Coronary artery (tissue), 2 donors: ENCODE results near the gene CNKSR1.

ENCODE experiments used
- DNase-seq: peaks from one replicate; pipeline ENCODE4 v3.0.0-alpha.2; 2017; ENCODE audit warnings: low spot score
- H3K27ac ChIP-seq, 2 donors: fragments of 200-600 bp; sonication (generic); one replicate each; pipeline ENCODE4 v1.5.1; 2016 to 2019
- H3K4me3 ChIP-seq: fragments of 200-600 bp; sonication (generic); 2 replicates; pipeline ENCODE4 v1.5.1; 2016; ENCODE audit warnings: mild to moderate bottlenecking, moderate library complexity
- CTCF ChIP-seq: fragments of 200-600 bp; sonication (generic); IDR thresholded peaks from one replicate; pipeline ENCODE4 v1.5.1; 2019; ENCODE audit warnings: antibody characterized with exemption

The CNKSR1 gene

DNA sequence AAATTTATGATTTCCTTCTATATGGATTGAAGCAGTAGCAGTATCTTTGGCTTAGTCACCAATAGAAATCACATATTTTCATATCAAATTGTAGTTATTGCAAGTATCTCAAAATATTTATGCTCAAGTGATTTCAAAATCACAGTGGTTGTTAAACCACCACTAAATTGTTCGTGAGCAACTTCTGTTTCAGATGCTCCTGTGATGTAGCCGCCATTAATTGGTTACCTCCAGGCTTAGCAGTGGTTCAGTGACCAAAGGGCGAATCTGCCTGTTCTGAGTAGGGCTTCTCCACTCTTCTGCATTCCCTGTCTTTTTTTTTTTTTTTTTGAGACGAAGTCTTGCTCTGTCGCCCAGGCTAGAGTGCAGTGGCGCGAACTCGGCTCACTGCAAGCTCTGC, 1.9 kb upstream of the CNKSR1 start:
- TF ChIP-seq CTCF: no peak
- DNase-seq: no peak
- no peak overlapping the region for H3K27ac ChIP-seq

GRCh38 chr1:26180010-26180506, 2.8 kb downstream of the CNKSR1 start:
- DNase-seq: no peak
- no peak overlapping the region for H3K27ac ChIP-seq
- TF ChIP-seq CTCF: no peak
- H3K4me3 ChIP-seq: no peak overlapping the region

More for the DNA sequence above, 1.9 kb upstream of the CNKSR1 start:
- no peak overlapping the region for H3K4me3 ChIP-seq

DNA sequence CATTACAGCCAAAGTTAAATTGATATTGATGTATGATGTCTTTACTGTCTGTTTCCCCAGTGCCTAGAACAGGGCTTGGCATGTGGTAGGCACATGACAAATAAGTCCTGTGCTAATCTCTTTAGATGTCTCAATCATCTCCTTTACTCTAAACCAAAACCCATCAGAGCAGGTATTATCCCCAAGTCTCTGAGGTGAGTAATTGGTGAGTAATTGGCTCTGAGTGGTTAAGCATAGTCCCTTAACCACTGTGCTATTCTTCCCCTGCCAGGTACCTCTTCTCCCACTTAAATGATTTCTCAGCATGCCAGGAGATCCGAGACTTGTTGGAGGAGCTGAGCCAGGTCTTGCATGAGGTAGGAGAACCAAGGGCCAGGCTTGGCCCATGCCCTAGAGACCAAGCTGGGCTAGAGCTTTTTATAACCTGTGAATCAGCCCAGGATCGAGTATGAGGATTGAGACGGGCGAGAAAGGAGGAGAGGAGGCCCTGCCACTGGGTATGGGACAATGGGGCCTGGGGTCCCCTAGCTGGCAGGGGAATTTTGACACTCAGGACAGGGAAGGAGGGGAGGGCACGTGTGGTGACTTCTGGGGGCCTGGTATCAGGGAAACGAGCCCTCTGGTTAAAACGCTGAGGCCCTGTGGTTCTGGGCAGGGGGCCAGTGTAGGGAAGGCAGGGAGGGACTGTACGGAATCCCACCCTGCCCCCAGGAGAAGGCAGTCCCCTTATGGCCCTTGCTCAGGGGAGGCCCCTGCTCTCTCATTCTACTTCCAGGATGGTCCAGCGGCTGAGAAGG, 4.5 kb downstream of the CNKSR1 start:
- Histone ChIP-seq H3K4me3 (no peak overlapping the region), H3K27ac (no peak overlapping the region)
- no peak for DNase-seq
- TF ChIP-seq CTCF: no peak

GRCh38 chr1:26182383-26182696, 5.0 kb downstream of the CNKSR1 start:
- no peak for TF ChIP-seq CTCF
- DNase-seq: no peak
- no peak overlapping the region for H3K27ac ChIP-seq
- no peak overlapping the region for H3K4me3 ChIP-seq

- Histone ChIP-seq H3K27ac (no peak overlapping the region), H3K4me3 (no peak overlapping the region)
- DNase-seq: no peak
- TF ChIP-seq CTCF: no peak
Observed at GRCh38 chr1:26184086-26184485, 6.8 kb downstream of the CNKSR1 start.

- Histone ChIP-seq H3K4me3 (no peak overlapping the region), H3K27ac (no peak overlapping the region)
- TF ChIP-seq CTCF: no peak
- DNase-seq: no peak
Observed at GRCh38 chr1:26184883-26185282, 7.6 kb downstream of the CNKSR1 start.

- no peak for DNase-seq
- H3K4me3 ChIP-seq: no peak overlapping the region
- no peak for TF ChIP-seq CTCF
- H3K27ac ChIP-seq: no peak overlapping the region
Observed at GRCh38 chr1:26187882-26188281, 10.6 kb downstream of the CNKSR1 start.
